Neural progenitor cell (in vitro differentiated cells): ENCODE data around the gene PCDH8. TPM values are rescaled to one million over a fixed set of nuclear protein-coding genes. Genes with fewer than 3 reads are reported as not detected.

Experiments
- DNase-seq: peaks from one replicate; pipeline ENCODE4 v3.0.0-alpha.2; 2016; ENCODE audit warnings: low spot score
- H2AFZ ChIP-seq: fragments of 200-600 bp; sonication (generic); replicated peaks from 2 replicates; pipeline ENCODE4 v1.6.1; 2016; ENCODE audit warnings: antibody characterized with exemption
- H3F3A ChIP-seq: fragments of 200-600 bp; sonication (generic); 2 replicates; pipeline ENCODE4 v1.6.1; 2016; ENCODE audit warnings: antibody characterized with exemption, low read depth
- H3K27ac ChIP-seq: fragments of 200-600 bp; sonication (generic); 2 replicates; pipeline ENCODE4 v1.5.1; 2016; ENCODE audit warnings: mild to moderate bottlenecking
- H3K27me3 ChIP-seq: fragments of 200-600 bp; sonication (generic); 2 replicates; pipeline ENCODE4 v1.6.1; 2016; ENCODE audit warnings: mild to moderate bottlenecking, moderate library complexity
- H3K36me3 ChIP-seq: fragments of 200-600 bp; sonication (generic); 2 replicates; pipeline ENCODE4 v1.5.1; 2016
- H3K4me1 ChIP-seq: fragments of 200-600 bp; sonication (generic); 2 replicates; pipeline ENCODE4 v1.6.1; 2016; ENCODE audit warnings: mixed run types
- H3K4me2 ChIP-seq: fragments of 200-600 bp; sonication (generic); 2 replicates; pipeline ENCODE4 v1.6.1; 2016
- H3K4me3 ChIP-seq: fragments of 200-600 bp; sonication (generic); 2 replicates; pipeline ENCODE4 v1.5.1; 2016
- H3K79me2 ChIP-seq: fragments of 200-600 bp; sonication (generic); 2 replicates; pipeline ENCODE4 v1.6.1; 2016; ENCODE audit warnings: low read depth
- H3K9ac ChIP-seq: fragments of 200-600 bp; sonication (generic); 2 replicates; pipeline ENCODE4 v1.6.1; 2016
- H3K9me3 ChIP-seq: fragments of 200-600 bp; sonication (generic); 2 replicates; pipeline ENCODE4 v1.5.1; 2016; ENCODE audit warnings: low read depth
- H4K20me1 ChIP-seq: fragments of 200-600 bp; sonication (generic); 2 replicates; pipeline ENCODE4 v1.6.1; 2016; ENCODE audit warnings: low read depth
- H3K27ac Mint-ChIP-seq: 3 replicates; pipeline ENCODE4 v1.8.0; 2021; ENCODE audit warnings: mixed read lengths
- H3K27me3 Mint-ChIP-seq: 2 replicates; pipeline ENCODE4 v1.8.0; 2022; ENCODE audit warnings: low read depth, mild to moderate bottlenecking, inconsistent platforms, moderate library complexity, mixed read lengths; ENCODE audit not compliant: insufficient read depth
- H3K36me3 Mint-ChIP-seq: 3 replicates; pipeline ENCODE4 v1.8.0; 2021; ENCODE audit warnings: mixed read lengths
- H3K4me1 Mint-ChIP-seq: 3 replicates; pipeline ENCODE4 v1.8.0; 2021; ENCODE audit warnings: mixed read lengths
- H3K4me3 Mint-ChIP-seq: 3 replicates; pipeline ENCODE4 v1.8.0; 2021; ENCODE audit warnings: mild to moderate bottlenecking, moderate library complexity, mixed read lengths
- H3K9me3 Mint-ChIP-seq: 3 replicates; pipeline ENCODE4 v1.8.0; 2020; ENCODE audit warnings: mixed read lengths
- CTCF ChIP-seq: fragments of 200-600 bp; sonication (generic); IDR thresholded peaks from 2 replicates; pipeline ENCODE4 v1.5.1; 2017; ENCODE audit warnings: antibody characterized with exemption, mild to moderate bottlenecking
- EZH2 ChIP-seq: fragments of 200-600 bp; sonication (generic); IDR thresholded peaks from 2 replicates; pipeline ENCODE4 v1.6.1; 2017; ENCODE audit warnings: antibody characterized with exemption, mild to moderate bottlenecking, moderate library complexity
- EZH2phosphoT487 ChIP-seq: fragments of 200-600 bp; sonication (generic); IDR thresholded peaks from 2 replicates; pipeline ENCODE4 v1.6.1; 2017; ENCODE audit warnings: antibody characterized with exemption
- total RNA-seq: library from RNA; depleted of rRNA; stranded (reverse); fragments of >200 nt; gene quantifications from 2 replicates; pipeline ENCODE4 v1.2.3, GENCODE V29; 2015; ENCODE audit warnings: low replicate concordance

The PCDH8 gene
- total RNA-seq: 0.52 and 1.1 TPM in 2 replicates

- Histone ChIP-seq H2AFZ (no peak within 1 kb of the TSS), H3K27me3 (peaks cover 95% of the 10 kb centered on the region), H3K4me1 (peaks cover 24% of the 10 kb centered on the region), H3K4me3 (peak within 1 kb of the TSS; percentile 26), H3K9ac (no peak within 1 kb of the TSS), H3K9me3 (no peaks in the 10 kb centered on the region), H3F3A (peaks cover 42% of the 10 kb centered on the region), H3K4me2 (peak within 1 kb of the TSS; percentile 68), H3K79me2 (no peaks in the 10 kb centered on the region), H4K20me1 (peaks cover 66% of the 10 kb centered on the region), H3K27ac (no peak within 1 kb of the TSS), H3K36me3 (no peaks in the 10 kb centered on the region)
- Mint-ChIP-seq H3K4me1 (peaks cover 55% of the 10 kb centered on the region), H3K27me3 (peaks cover 45% of the 10 kb centered on the region), H3K4me3 (peak within 1 kb of the TSS; percentile 92), H3K36me3 (peaks cover 7% of the 10 kb centered on the region), H3K27ac (no peak within 1 kb of the TSS), H3K9me3 (no peaks in the 10 kb centered on the region)
- TF ChIP-seq EZH2phosphoT487 (no peak), CTCF (no peak), EZH2 (no peak)
- DNase-seq: peak; percentile 96
These were observed at the start of gene PCDH8 for GRCh38 chr13:52848455-52849195. Gene PCDH8 (minus strand): TSS chr13:52848640. CDS start chr13:52848436, 204 bp downstream.

- peak; percentile 80 for DNase-seq
- H3K36me3 Mint-ChIP-seq: no peaks in the 10 kb centered on the region
- no peaks in the 10 kb centered on the region for H4K20me1 ChIP-seq
- no peak overlapping the region for H3K4me3 Mint-ChIP-seq
- peak overlapping the region; percentile 28 for H3K27ac Mint-ChIP-seq
- H3K27me3 Mint-ChIP-seq: peaks cover 8% of the 10 kb centered on the region
- peak overlapping the region; percentile 40 for H3K4me2 ChIP-seq
- no peaks in the 10 kb centered on the region for H3K27me3 ChIP-seq
- peak overlapping the region; percentile 53 for H2AFZ ChIP-seq
- H3K27ac ChIP-seq: peak overlapping the region; percentile 43
- no peaks in the 10 kb centered on the region for H3K36me3 ChIP-seq
- H3K4me3 ChIP-seq: no peak overlapping the region
- H3K4me1 Mint-ChIP-seq: peaks cover 48% of the 10 kb centered on the region
- peaks cover 9% of the 10 kb centered on the region for H3K4me1 ChIP-seq
- no peaks in the 10 kb centered on the region for H3K9me3 ChIP-seq
- H3K79me2 ChIP-seq: no peaks in the 10 kb centered on the region
- H3K9ac ChIP-seq: no peak overlapping the region
- peaks cover 14% of the 10 kb centered on the region for H3F3A ChIP-seq
- TF ChIP-seq EZH2phosphoT487 (no peak), CTCF (peak; percentile 73)
- no peaks in the 10 kb centered on the region for H3K9me3 Mint-ChIP-seq
These were observed 48.6 kb upstream of the PCDH8 start for GRCh38 chr13:52896827-52897659.

- peaks cover 8% of the 10 kb centered on the region for H3K27me3 Mint-ChIP-seq
- H3K4me3 ChIP-seq: no peak overlapping the region
- no peak overlapping the region for H2AFZ ChIP-seq
- TF ChIP-seq EZH2: no peak
- TF ChIP-seq CTCF: no peak
- no peak for TF ChIP-seq EZH2phosphoT487
- H3K36me3 Mint-ChIP-seq: no peaks in the 10 kb centered on the region
- no peaks in the 10 kb centered on the region for H3K36me3 ChIP-seq
- no peak overlapping the region for H3K4me2 ChIP-seq
- H3K27ac Mint-ChIP-seq: peak overlapping the region; percentile 35
- no peaks in the 10 kb centered on the region for H4K20me1 ChIP-seq
- H3K27ac ChIP-seq: no peak overlapping the region
- peaks cover 49% of the 10 kb centered on the region for H3K4me1 Mint-ChIP-seq
- H3K9ac ChIP-seq: no peak overlapping the region
- DNase-seq: no peak
- H3K79me2 ChIP-seq: no peaks in the 10 kb centered on the region
- peaks cover 14% of the 10 kb centered on the region for H3F3A ChIP-seq
- H3K4me3 Mint-ChIP-seq: no peak overlapping the region
- no peaks in the 10 kb centered on the region for H3K9me3 ChIP-seq
- no peaks in the 10 kb centered on the region for H3K9me3 Mint-ChIP-seq
- H3K4me1 ChIP-seq: peaks cover 9% of the 10 kb centered on the region
- no peaks in the 10 kb centered on the region for H3K27me3 ChIP-seq
These were observed 46.0 kb upstream of the PCDH8 start for GRCh38 chr13:52894413-52894812.
